HG03565 (cell line): ENCODE measurements around the gene YBX1.
"Not testable (repeated sequence)": the region's sequence is repeated elsewhere in the genome, so short reads cannot be mapped to it uniquely, and the experiment has no call there.

Experiments
- ATAC-seq: cut with Tn5 transposase; IDR thresholded peaks from one replicate; pipeline ENCODE4 v1.9.1; 2021; ENCODE audit warnings: mild to moderate bottlenecking, moderate library complexity; ENCODE audit not compliant: unreplicated experiment

YBX1 gene

DNA sequence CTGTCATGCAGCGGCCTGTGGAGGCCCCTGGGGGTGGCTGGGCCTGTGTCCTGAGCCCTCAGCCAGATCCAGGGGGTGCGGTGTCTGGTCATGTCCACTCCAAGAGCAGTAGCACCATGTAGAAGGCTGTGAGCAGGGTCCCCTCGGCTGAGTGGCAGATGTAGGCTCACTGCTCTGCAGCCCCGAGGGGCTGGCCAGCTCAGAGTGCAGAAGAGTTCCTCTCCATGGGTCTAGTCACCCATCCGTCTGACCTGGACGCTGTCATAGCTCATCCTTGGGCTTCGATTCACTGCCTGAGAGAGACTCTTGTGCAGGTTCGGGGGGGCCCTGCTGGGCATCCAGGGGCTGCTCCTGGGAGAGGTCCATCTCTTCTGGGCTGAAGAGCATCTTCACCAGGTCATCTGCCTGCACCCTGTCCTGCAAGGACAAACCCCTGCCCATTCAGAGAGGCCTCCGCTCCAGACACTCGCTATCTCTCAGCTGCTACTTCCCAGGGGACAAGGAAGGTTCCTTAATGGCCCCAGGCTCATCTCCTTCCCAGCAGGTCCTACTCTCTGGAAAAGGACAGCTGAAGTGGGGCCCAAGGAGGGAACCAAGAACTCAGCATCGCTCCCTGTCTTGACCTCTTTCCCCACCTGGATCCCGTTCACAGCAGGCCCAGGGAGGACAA, 64.4 kb downstream of the YBX1 start:
- no peak for ATAC-seq

DNA sequence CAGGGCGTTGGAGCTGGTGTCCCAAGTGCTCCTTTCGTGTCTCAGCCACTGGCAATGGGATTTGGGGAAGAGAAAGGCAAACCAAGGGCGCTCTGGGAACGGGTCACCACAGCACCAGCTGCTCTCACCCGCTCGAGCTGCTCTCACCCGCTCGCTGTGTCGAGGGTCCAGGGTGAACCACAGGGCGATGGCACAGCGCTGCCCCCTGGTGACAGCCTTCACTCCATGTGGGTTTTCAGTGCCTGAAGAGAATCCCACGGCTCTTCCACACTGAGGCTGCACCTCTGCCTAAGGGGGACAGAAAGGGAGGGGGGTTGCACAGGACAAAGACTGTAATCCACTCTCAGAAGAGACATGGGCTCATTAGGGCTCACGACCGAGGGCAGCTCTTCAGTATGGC, 64.9 kb downstream of the YBX1 start:
- ATAC-seq = no peak

DNA sequence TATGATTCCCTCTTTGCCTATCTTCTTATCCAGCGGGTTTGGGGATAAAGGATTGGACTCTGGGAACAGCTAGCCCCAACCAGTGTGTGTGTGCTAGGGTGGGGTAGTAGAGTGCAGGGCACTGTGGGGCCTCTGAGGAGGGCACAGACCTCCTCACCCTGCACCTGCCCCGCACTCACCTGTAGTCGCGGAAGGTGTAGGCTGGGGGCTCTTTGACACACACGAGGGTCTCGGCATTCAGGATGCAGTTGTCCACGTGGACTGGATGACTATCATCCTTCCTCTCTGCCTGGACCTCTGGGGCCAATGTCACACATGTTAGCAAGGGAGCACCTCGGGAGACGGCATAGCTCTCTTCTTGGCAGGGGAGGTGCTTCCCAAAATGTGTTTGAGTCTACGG, 65.8 kb downstream of the YBX1 start:
- ATAC-seq = no peak

DNA sequence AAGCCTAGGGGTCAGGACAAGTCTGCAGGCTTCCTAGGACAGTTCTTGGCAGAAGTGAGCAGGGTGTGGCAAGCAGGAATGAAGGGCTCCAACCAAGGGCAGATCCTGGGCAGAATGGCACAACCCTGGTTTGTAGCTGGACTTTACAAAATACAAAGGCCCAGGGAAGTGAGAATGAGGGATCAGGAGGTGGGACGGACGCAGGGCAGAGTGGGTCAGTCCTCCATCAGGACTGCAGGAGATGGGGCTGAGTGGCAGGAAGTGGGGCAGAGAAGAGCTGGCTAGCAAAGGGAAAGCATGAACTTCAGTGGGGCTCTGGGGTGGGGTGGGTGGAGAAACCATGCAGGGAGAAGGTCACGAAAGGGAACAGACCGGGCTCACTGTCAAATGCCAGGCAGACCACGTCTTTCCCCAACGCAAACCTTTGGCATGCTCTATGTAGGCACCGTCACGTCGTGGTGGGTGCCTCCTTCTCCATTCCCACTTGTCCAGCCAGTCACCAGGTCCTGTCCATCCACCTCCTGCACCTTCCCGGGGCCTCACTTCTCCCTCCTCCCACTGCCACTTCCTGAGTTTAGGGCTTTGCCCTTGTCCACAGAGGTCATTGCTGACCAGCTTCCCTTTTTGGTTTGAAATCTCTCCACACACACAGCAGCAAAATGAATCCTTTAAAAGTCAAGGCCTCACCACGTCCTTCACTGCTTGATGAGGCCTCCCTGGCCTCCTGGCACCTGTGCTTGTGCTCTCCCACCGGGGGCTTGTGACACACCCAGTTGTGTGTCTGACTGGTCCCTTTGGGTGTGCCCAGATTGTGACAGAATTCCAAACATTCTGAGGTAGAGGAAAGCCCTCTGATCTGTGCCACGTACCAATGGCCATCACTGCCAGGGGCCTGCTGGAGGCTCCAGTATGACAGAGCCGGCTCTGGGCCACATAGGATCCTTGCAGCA, 66.5 kb downstream of the YBX1 start:
- ATAC-seq = no peak

DNA sequence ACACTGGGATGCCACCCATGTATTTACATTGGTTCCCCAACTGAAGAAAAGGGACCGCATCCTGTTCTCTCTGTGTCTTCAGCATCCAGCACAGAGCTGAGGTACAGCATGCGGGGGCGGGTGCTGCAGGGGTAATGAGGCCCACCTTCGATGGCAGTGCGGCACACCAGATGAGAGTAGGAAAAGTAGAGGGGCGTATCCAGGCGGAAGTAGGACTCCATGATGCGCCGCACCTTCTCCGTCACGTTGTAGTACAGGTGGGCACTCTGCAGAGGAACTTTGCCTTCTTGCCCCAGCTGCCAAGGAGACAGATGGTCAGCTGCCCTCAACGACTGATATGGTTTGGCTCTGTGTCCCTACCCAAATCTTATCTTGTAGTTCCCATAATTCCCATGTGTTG, 67.8 kb downstream of the YBX1 start:
- no peak for ATAC-seq

DNA sequence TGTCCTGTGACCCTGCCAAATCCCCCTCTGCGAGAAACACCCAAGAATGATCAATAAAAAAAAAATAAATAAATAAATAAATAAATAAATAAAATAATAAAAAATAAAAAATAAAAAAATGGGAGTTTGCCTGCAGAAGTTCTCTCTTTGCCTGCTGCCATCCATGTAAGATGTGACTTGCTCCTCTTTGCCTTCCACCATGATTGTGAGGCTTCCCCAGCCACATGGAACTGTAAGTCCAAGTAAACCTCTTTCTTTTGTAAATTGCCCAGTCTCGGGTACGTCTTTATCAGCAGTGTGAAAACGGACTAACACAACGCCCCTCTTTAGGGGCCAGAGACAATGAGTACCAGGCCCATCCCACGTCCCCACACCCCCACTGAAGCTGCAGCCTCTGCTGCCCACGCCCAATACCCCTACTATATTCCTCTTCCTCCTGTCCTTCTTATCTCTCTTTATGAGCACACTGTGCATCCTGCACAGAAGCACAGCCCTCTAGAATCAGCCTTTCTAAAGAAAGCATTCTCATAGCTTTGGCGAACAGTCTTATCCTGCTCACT, 69.4 kb downstream of the YBX1 start:
- not testable (repeated sequence) for ATAC-seq

DNA sequence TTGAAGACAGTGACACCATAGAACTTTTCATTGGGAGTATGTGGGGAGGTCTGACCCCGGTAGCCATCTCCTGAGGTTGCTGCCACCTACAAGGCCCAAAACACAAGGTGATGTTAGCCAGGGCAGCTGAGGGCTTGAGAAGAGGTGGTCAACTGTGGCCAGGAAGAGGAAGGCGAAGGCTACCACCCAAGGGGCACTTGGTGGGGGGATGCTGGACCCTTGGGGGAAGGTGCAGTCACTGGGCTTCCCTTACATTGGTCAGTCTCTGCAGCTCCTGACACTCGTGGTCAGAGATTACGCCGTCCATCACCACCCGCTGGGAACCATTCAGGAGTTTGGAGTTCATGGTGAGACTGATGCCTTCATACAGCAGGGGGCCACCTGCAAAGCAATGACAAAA, 70.1 kb downstream of the YBX1 start:
- ATAC-seq = no peak

DNA sequence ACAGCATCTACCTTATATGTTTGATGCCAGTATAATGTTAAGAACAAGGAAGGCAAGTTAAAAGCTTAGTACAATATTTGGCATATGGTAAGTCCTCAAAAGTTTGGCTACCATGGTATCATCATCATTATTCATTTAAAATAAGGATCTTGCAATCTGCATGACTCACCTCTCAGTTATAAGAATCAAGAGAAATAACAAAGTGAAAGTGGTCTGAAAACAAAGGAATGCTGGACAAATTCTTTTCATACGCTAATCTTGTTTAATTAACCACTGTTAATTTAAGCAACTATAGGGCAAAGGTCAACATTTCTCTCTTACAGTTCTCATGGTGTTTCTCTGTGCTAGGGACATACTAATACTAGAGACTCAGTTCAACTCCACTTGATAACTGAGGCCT, 70.9 kb downstream of the YBX1 start:
- ATAC-seq = no peak
